CD4-positive, alpha-beta T cell treated with Interleukin-6 for 4 hours (primary cell): ENCODE data around the gene SIM1.

Experiments used
- DNase-seq: peaks from one replicate; pipeline ENCODE4 v3.0.0-alpha.2; 2020; ENCODE audit warnings: mixed read lengths

Gene SIM1

DNA sequence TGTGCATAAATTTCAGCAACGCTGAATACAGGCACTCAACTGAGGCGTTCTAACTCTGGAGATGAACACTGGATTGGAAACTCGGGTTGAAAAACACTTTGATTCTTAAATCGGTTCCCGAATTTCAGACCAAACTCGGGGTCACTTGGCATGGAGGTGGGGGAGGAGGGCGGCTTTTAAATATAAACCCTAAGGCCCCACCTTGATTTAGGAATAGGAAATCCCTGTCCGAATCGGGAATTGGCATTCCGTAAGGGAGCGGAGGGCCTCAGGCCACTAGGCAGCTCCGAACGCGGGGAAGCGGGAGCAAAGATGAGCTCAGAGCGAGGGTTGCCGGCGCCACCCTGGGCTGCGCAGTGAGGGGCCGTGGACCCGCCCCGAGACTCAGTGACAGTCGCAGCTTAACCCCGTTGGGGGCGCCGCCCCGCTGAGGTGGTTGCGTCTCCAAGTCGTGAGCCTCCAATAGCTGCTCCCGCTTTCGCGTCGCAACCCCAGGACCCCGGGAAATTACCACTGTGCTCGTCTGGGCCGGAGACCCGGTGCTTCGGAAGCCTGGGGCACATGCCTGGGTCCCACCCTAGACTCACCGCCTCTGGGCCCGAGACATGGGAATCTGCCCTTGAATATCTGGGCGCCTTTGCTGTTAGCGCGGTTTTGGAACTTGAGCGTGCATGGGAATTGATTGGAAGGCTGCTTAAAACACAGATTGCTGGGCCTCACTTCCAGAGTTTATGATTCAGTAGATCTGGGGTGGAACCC is 4.6 kb upstream of the SIM1 start:
- DNase-seq, result no peak

DNA sequence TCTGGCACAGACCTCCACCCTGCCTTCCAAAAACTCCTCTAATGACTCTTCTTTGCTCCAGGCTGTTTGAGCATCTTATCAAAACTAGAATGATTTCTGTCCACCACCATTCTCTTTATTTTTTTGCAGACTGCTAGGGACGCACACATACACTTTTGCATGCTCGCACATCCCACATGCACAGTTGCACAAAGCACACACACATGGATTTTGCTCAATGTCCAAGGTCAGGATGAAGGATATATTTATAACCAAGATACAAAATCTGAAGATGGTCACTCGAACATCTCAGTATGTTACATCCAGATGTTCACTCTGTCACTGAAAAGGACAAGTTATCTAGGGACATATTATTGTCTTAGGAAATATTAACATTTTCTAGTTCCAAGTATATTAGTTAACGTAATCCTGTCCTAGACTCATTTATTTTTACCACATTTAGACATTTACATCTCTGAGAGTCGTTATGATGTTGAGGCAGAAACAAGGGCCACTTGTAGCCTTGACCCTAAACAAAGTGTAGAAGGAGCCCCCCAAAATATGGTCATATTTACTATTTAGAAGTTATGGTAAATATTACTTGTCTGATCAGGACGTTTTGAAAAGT is 3.4 kb upstream of the SIM1 start:
- no peak for DNase-seq

DNA sequence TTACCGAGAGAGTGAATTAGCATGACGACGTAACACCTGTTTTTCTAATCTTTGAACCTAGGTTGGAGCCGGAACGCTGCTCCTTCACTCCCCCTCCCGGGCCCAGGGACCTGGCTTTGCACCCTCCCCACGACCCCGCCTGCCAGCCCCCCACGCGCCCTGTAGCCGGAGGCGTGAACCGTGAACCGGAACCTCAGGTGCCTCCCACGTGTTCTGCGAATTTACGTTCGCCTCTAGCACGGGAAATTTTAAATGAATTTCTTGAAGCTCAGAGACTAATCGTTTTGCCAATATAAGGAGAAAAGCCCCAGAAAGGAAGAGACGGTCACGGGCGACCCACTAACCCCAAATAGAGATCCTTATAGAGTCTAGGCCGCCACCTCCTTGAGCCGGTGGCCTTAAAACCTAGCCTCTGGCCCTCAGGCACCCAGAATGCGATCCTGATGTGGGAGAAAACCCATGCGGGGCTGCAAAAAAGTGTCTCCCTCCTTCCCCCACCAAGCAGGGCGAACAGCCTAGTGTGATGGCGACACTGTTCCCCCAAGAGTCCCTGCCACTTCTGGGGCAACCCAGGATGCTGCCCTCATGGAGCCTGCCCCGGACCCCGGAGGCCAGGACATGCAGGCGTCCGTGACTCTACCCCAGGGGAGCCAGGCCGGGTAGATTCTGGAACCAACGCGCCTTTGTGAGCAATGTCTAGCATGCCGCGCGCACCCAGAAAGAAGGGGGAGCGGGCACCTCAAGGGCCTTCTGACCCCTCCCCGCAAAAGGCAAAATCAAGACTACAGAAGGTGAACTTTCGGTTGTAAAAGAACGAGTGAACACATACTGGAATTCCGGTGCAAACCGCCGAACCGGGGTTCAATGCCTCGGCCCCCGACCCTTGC is 2.7 kb upstream of the SIM1 start:
- no peak for DNase-seq

DNA sequence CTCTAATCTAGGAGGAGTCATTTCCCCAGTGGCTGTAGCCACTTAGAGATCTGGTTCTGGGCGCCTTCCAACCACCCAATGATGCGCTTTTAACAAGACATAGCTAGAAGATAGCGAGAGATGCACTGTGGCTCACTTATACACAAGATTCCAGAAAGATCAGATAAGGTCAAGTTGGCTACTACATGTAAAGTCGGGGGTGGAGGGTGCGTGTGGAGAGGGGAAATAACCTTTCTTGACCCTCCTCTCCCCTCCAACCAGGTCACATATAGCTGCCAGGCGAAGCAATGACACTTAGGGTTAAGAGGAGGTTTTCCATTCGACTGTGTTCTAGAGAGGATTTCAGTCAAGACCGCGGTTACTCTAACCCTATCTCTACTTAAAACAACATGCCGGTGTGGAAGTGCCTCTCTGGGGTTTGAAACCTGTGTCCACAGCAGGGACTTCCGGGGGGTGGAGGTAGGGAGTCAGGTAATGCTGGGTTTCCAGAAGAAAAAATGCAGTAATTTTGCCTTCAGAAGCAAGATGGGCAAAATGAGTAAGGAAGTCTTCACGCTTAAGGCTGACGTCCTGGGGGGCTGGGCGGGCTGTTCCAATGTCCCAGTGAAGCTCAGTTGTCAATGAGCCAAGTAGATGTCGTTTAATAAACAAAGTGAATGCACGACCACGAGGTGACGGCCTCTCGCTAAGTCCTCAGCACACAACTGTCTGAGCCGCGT is 1.8 kb upstream of the SIM1 start:
- no peak for DNase-seq

DNA sequence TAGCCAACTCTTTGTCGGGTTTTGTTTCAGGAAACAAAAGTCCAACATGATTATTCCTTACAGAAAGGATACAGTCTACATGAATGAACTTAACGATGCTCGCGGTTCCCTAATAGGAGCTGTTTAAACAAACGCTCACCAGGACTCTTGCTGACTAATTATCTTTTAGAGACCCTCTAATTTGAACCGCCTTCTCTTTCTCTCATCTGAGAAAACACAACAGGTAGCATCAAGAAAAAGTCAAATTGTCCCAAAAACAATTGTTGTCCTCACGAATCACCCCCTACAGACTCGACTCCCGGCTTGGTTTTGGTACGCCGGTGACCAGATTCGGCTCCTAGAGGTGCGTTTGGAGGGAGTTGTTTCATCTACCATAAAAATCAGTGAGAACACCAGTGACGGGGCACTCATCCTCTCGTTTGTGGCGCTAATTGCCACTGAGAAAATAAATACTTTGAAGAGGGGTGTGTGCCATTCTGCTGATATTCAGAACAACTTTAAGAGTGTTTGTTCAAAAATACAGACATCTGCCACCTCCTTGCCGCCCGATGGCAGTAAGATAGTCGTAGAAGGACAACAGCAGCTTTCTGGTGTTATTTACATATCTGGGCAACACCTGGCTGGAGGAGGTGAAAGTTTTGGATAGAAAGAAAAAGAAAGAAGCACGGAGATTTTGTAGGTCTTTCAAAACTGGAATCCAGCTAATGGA is 1.1 kb upstream of the SIM1 start:
- DNase-seq, result no peak

DNA sequence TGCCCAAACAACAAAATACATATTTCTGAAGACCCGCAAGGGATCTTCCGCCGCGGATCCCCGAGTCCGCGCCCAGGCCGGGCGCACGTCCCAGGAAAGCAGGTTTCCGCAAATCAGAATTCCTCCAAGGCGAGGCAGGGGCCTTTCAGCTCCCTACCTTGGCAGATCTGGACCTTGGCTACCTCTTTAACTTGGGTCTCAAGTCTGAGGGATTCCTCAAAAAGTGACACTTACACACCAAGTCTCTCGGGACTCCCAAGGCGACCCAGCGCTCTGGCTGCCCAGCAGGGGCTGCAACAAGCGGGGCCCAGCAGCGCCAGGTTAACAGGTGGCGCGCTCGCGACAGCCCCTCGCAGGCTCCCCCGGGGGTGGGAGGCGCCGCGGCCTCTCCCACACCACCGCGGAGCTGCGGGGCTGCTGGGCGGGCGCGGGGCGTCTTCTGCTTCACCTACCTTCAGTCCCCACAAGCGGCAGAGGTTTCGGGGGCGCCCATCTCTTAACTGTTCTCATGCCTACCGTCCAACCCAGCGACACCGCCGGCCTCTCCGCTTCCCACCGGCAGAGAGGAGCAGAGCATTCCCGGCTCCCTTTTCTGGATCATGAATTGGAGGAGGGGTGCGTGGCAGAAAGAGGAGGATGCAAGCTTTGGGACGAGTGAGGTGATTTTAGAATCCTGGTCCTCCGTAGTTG is 414 bp downstream of the SIM1 start:
- no peak for DNase-seq

DNA sequence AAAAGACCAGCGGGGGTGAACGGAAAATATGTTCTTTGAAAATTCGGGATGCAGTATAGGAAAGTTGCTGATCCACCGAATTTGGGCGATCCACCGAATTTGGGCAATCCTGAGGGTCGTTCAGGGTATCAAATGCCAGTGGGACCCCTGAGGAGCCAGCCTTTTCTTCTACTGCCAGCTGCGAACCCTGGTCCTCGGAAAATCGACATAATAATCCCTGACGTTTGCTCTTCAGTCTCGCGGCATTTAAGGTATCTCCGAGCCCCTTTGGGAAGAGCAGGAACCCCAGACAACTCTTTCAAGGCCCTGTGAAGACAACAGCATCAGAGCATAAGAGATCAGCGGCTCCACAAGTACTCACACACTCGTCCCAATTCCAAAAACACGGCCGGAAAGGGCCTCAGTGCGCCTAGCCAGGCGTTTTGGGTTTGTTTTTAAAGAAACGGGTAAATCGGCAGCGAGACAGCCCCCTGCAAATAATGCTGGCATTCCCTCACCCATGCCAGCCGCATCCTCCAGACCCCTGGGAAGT is 1.0 kb downstream of the SIM1 start:
- no peak for DNase-seq

DNA sequence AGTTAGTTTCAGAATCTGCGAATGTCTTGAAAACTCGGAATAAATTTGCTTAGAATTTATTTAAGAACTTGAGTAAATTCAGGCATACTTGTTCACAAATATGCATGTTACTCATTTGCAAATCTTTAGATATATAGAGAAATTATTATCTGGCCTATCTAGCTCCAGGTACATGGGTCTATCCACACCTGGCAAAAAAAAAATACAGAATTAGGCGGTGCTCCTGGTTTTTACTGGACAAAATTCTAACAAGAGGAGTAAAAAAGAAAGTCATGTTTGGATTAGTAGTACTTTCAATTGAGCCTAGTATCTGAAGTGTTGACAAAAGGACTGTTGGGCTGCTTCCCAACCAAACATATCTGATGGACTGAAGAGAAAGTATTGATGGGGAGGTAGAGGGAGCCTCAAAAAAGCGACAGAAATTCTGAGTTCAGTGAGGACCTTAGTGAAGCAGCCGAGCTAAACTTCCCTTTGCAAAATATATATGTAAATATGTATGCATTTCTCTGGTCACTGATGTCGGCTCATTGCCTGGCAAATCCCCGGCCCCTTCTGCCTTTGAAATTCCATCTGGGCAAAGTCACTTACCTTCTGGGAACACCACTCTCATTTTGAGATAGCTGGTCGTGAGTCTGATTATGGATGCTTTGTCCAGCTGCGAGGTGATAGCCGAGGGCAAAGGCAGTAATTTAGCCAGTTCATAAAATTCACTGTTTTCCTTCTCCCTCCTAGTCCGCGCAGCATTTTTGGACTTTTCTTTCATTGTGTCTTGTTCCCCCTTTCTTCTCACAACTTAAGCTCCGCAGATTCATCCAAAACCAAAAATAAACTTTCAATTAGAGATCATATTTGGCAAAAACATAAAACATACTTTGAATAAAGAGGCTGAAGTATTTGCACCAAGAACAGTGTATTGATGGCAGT is 1.8 kb downstream of the SIM1 start:
- DNase-seq, result no peak

DNA sequence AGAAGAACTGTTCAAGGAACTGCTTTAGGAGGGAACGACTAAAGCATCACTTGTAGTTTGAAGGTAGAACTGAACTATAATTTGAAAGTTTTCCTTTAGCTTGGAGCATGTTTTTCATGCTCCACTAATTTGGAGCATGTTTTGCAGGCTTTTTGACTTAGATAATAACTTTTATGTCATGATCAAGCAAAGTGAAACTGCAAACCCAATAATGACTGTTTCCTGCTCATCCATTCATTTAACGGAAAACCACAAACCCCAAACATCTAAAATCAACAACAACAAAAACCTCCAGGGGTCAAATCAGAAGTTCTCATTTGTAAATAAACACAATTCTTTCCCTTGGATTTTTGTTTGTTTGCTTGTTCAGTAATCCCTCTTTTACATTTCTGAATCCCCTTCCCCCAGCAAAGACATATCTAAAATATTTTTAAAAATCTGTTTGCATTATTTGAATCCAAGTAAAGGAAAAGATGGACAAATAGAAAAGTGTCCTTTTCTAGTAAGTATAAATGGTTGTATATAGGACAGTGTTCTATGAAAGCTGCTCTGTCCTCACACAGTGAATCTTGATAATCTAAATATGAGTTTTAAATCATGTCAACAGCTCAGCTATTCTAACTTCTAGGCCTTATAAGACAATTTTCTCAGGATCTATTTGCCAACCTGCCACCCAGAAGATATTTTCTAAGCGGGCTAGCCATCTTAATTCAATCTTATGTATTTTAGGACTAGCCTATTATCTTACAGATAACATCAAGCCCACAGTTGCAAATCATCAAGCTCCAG is 2.6 kb downstream of the SIM1 start:
- no peak for DNase-seq

DNA sequence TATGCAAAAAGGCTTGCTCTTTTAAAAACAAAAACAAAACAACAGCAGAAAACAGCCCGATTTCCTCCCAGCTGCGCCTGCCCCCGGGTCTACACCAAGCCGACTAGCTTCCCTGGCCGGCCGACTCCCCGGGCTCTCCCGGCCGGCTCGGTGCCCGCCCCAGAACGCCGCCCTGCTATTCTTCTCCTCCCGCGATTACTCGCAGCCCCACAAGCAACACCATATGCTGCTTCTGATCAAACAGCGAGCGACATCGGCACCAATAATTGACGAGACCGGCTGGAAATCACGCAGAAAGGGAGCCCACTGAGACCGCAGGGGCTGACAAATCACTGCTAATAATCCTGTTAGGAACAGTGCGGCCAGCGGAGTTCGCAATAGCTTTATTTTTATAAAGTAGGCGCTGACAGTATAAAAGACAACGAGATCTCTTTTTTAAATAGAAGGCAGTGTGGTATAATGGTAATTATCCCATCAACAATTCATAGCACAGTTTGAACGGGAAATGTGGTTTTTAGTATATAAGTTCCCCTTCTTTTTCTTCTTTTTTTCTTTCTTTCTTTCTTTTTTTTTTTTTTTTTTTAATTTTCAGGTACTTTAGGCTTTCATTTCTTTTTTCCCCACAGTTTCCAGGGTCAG is 3.3 kb downstream of the SIM1 start:
- no peak for DNase-seq

DNA sequence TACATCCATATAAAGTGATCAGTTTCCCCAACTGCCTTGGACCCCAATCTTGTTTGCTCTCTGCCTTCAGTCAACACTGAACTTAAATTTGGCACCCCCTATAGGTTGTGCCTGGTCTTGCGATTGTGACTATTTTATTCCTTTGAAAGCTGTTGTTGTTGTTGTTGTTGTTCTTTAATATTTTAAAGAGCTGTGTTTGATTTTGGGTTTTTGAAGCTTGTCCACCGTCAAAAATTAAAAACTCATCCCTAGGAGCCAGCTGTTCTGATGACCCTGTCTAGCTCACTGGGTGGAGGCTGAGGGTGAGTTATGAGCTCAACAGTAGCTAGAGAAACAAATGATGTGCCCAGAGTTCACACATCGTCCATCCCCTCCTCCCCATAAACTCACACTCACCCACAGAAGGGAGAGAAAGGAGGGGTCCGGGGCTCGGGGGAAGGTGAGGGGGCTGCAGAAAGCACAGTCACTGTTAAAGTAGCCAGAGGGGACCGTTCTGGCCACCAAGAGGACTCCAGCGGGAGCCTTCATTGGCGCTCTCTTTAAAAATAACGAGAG is 4.0 kb downstream of the SIM1 start:
- DNase-seq, result no peak

DNA sequence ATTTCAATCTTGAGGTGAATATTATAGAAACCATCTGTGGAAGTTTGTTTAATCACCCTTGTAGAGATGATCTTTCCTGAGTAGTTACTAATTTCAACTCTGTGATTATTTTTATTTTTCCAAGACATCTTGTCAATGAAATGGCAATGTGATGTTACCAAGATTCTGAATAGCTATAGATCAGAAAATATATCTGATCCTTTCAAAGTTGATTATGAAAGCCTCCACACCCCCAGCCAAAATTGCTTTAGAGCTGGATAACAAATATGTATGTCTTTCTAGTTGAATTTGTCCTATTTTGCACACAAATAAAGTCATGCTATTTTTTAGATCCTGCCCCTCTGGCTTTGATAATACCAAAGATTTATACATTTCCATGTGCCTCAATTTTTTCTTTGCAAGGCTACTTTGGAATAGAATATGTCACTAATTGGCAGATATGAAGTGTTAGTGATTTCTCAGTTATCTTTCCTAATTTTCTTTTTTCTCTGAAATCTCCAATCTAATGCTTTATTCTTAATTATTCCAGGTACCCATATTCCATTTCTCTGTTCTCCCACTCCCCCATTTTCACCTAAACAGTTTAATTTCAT is 5.0 kb downstream of the SIM1 start:
- no peak for DNase-seq

DNA sequence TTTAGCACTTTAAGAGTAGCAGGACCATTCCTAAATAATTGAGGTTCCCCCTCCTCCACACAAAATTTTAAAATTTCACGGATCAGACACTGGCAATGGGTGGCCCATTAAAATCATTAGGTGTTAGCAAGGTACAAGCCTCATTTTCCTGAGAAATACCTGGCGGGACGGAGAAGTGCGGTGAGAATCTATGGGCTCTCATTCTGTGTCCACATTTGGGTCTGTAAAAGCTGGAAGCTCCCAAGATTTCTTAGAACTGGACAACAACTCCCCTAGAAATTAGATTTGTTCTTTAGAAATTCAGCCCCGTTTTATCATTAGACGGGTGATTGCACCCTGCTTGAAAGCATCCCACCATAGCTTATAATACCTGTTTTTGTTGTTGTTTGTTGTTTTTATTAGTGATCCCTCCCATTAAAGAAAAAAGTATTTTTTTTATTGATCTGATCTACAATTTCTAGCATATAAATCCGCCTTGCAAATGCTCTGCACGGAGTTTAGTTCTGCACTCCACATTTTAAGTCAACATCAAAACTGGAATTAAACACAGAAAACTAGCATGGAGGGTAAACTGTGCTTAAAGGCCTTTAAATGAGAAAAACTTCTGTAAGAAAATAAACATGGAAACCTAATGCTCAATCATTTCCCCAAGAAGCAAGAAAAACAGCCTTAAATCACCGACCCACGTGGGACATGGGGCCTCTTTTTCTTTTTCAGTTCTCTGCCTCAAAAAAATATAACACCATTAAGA is 5.7 kb downstream of the SIM1 start:
- DNase-seq, result no peak

DNA sequence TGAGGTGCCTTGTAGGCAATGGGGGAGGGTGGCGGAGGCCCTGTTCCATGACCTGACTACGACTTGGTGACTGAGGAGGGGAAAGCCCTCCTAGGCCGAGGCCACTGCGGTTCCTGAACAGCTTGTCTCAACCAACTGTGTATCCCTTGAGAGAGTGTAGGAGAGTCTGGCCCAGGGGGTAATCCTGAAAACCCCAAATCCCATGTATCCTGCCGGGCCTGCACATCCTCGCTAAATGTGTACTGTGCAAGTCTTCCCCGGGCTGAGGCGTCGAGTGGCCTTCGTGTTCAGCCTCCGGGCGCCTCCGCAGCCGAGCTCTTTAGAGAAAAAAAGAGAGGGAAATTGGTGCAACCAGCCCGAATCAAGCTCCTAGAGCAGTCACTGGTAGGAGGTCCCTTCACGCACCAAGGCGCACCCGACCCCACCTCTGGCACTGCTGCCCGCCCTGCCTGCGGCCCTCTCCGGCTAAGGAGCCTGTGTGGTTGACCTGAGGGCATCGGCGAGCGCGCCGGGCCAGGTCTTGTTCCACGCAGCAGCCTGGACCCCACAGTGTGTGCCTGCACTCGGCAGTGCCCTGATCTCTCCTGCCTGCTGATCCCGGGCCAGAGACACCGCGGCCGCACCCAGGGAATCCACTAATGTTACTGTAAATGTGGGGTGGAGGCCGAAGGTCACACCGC is 7.3 kb downstream of the SIM1 start:
- DNase-seq, result no peak

DNA sequence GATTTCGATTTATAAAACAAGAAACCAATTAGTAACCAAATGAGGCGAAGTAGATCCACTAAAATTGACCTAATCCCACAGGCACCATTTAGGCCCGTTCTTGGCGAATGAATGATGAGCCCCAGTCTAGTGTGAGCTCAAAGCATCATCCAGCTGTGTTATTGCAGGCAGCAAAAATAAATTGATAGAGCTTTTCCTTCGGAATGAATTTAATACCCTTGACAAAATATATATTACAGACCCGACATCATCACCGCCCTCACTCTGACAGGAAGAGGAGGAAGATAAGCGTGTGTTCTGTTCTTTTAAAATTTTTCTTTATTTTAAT is 7.8 kb downstream of the SIM1 start:
- no peak for DNase-seq

DNA sequence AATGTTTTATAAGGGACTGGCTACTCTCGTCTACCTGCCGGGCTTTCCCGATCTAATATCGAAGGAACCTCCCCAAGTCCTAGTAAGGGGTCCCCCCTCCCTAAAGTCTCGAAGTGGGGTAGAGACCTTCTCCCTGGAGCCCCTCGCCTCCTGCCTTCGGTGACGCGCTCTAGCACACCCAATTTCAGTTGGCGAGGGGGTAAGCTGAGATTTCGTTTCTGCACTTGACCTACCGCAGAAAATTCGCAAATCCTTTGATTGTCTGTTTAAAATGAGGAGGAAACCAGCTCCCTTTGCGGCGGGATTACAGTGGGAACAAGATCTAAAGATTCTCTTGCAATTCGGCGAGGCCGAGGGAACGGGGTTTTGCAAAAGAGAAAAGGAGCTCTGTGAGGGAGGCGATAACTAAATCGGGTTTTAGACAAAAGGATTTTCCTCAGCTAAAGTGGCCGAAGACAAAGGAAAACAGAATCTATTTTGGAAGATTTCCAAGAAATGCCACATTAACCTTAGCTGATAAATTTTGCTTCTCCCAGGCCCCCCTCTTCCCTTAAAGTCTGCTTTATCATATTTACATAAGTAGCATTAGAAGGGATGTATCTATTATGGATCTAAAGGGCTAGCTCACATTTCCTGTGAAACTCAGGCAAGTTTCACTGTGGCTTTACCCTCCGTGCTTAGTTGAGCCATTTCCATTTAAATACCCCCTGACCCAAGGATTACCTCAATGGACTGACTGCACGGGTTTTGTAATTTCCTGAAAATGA is 8.4 kb downstream of the SIM1 start:
- DNase-seq, result no peak
